ENCODE data around the gene CDCA5. TPM values are rescaled to one million over a fixed set of nuclear protein-coding genes. Genes with fewer than 3 reads are reported as not detected.

CDCA5 gene
- total RNA-seq, 3 donors from 2014 or later = 2.9 to 14.6 (median 4.8) TPM

GRCh38 chr11:65095427-65095826, 11.6 kb upstream of the CDCA5 start:
- Histone ChIP-seq H3K36me3 (ENCODE audit: low read depth) (no peaks in the 10 kb centered on the region), H3K9me3 (no peaks in the 10 kb centered on the region), H3K4me1 (ENCODE audit: low read depth) (peaks cover 17% of the 10 kb centered on the region), H3K4me3 (no peak overlapping the region)
- no peak for DNase-seq
- intact Hi-C loops (cut with DNase I, micrococcal nuclease) = no loop called here
- ATAC-seq = no peak
- TF ChIP-seq, protein P1, sequence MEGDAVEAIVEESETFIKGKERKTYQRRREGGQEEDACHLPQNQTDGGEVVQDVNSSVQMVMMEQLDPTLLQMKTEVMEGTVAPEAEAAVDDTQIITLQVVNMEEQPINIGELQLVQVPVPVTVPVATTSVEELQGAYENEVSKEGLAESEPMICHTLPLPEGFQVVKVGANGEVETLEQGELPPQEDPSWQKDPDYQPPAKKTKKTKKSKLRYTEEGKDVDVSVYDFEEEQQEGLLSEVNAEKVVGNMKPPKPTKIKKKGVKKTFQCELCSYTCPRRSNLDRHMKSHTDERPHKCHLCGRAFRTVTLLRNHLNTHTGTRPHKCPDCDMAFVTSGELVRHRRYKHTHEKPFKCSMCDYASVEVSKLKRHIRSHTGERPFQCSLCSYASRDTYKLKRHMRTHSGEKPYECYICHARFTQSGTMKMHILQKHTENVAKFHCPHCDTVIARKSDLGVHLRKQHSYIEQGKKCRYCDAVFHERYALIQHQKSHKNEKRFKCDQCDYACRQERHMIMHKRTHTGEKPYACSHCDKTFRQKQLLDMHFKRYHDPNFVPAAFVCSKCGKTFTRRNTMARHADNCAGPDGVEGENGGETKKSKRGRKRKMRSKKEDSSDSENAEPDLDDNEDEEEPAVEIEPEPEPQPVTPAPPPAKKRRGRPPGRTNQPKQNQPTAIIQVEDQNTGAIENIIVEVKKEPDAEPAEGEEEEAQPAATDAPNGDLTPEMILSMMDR (IDR thresholded peaks at IDR 0.05) = no peak

GRCh38 chr11:65090628-65091027, 6.8 kb upstream of the CDCA5 start:
- Histone ChIP-seq H3K9me3 (no peaks in the 10 kb centered on the region), H3K4me1 (ENCODE audit: low read depth) (peaks cover 1% of the 10 kb centered on the region), H3K4me3 (no peak overlapping the region), H3K36me3 (ENCODE audit: low read depth) (peaks cover 11% of the 10 kb centered on the region)
- DNase-seq = no peak
- TF ChIP-seq, protein P1 (IDR thresholded peaks at IDR 0.05) = no peak
- intact Hi-C loops (cut with DNase I, micrococcal nuclease) = no loop called here
- ATAC-seq = no peak

- no peaks in the 10 kb centered on the region for H3K9me3 ChIP-seq
- no peak overlapping the region for H3K4me3 ChIP-seq
- ATAC-seq (no peak), DNase-seq (no peak)
- peaks cover 8% of the 10 kb centered on the region for H3K4me1 ChIP-seq (ENCODE audit: low read depth)
- intact Hi-C loops (cut with DNase I, micrococcal nuclease) = no loop called here
- TF ChIP-seq, protein P1 (IDR thresholded peaks at IDR 0.05) = no peak
- peaks cover 11% of the 10 kb centered on the region for H3K36me3 ChIP-seq (ENCODE audit: low read depth)
Measured at GRCh38 chr11:65089621-65090020, 5.8 kb upstream of the CDCA5 start.

GRCh38 chr11:65087827-65088226, 4.0 kb upstream of the CDCA5 start:
- TF ChIP-seq, protein P1 (IDR thresholded peaks at IDR 0.05) = no peak
- Histone ChIP-seq H3K9me3 (no peaks in the 10 kb centered on the region), H3K4me3 (no peak overlapping the region), H3K36me3 (ENCODE audit: low read depth) (peaks cover 11% of the 10 kb centered on the region), H3K4me1 (ENCODE audit: low read depth) (peaks cover 16% of the 10 kb centered on the region)
- intact Hi-C loops (cut with DNase I, micrococcal nuclease) = no loop called here
- no peak for DNase-seq
- no peak for ATAC-seq

DNA sequence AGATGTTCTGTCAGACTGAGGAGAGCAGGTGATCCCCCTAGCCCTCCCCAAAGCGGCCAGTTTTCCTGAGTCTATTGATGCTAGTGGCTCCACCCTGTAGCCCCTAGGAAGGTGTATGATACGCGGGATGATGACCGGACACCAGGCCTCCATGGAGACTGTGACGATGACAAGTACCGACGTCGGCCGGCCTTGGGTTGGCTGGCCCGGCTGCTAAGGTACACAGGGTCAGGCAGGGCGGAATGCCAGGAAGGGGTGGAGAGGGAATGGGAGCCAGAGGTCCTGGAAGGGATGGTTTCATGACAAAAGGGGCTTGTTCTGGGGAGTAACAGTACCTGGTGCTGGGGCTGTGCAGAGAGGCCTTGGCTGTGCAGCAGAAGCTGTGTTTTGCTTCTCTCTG, 3.4 kb upstream of the CDCA5 start:
- Histone ChIP-seq H3K4me3 (no peak overlapping the region), H3K36me3 (ENCODE audit: low read depth) (peaks cover 11% of the 10 kb centered on the region), H3K4me1 (ENCODE audit: low read depth) (peaks cover 16% of the 10 kb centered on the region), H3K9me3 (no peaks in the 10 kb centered on the region)
- ATAC-seq (no peak), DNase-seq (no peak)
- intact Hi-C loops (cut with DNase I, micrococcal nuclease) = no loop called here
- TF ChIP-seq, protein P1 (IDR thresholded peaks at IDR 0.05) = no peak

- H3K36me3 ChIP-seq (ENCODE audit: low read depth) = peaks cover 11% of the 10 kb centered on the region
- TF ChIP-seq, protein P1 (IDR thresholded peaks at IDR 0.05) = no peak
Measured at GRCh38 chr11:65086809-65087208, 3.0 kb upstream of the CDCA5 start.

More at GRCh38 chr11:65086809-65087208, 3.0 kb upstream of the CDCA5 start:
- Histone ChIP-seq H3K9me3 (no peaks in the 10 kb centered on the region), H3K4me3 (no peak overlapping the region), H3K4me1 (ENCODE audit: low read depth) (peaks cover 16% of the 10 kb centered on the region)
- intact Hi-C loops (cut with DNase I, micrococcal nuclease) = no loop called here
- no peak for DNase-seq
- no peak for ATAC-seq
